ENCODE measurements around the gene RNF11.

RNF11 gene

GRCh38 chr1:51266791-51267190, 30.7 kb downstream of the RNF11 start:
- FAIRE-seq: no peak

DNA sequence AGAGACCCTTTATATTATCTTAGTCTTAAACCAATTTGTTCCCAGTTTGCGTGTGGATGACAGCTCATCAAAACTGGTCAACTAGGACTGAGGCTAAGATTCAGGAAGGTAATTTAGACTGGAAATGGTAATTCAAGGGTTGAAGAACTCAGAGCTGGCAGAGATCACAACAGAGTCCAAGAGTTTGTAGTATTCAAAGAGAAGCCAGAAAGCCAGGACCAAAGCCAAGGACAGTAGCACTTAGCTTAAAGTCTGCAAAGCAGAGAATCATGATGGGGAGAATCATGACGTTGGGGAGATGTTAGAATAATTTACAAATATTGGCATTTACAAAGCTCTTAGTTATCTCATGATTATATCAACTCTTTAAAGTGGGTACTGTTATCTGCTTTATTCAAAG, 32.6 kb downstream of the RNF11 start:
- no peak for FAIRE-seq

DNA sequence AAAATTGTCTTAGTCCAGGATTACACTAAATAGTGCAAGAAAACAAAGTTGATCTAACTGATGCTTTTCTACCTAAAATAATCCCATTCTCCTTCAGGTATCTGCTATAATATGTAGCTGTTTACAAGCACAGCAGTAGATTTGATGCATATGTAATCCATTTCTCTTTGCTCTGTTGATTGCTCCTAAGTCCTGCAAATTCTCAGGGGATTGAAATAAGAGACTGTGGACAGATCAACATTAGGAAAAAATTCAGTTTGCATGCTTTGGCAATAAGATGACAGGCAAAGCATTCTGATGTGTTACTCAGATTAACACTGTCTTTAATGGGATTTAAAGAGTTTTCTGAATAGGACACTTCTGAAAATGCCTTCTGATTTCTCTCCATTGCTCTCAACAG, 34.7 kb downstream of the RNF11 start:
- FAIRE-seq: no peak

- FAIRE-seq: no peak
These were observed 36.8 kb downstream of the RNF11 start for GRCh38 chr1:51272916-51273315.

- no peak for FAIRE-seq
These were observed 38.6 kb downstream of the RNF11 start for GRCh38 chr1:51274676-51275075.

- no peak for FAIRE-seq
These were observed 40.2 kb downstream of the RNF11 start for GRCh38 chr1:51276286-51276685.

GRCh38 chr1:51280321-51280978, 44.4 kb downstream of the RNF11 start:
- no peak for FAIRE-seq

DNA sequence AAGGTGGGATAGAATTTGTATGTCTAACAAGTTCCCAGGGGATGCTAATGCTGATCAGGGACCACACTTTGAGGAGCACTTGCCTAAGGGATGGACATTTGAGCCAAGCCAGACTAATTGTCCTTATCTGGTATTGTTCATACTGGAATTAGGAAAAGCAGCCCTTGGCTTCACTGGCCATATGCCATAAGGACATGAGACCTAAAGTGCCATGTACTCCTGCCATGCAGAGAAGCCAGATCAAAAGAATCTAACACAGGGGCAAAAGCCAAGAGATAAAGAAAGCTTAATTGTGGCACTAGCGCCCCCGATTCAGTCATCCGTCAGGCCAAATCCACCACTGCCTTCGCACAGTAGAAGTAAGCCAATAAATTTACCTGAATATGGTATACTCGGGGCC, 45.7 kb downstream of the RNF11 start:
- FAIRE-seq: no peak

- FAIRE-seq: no peak
These were observed 46.5 kb downstream of the RNF11 start for GRCh38 chr1:51282605-51283004.

GRCh38 chr1:51283979-51284378, 47.9 kb downstream of the RNF11 start:
- no peak for FAIRE-seq

DNA sequence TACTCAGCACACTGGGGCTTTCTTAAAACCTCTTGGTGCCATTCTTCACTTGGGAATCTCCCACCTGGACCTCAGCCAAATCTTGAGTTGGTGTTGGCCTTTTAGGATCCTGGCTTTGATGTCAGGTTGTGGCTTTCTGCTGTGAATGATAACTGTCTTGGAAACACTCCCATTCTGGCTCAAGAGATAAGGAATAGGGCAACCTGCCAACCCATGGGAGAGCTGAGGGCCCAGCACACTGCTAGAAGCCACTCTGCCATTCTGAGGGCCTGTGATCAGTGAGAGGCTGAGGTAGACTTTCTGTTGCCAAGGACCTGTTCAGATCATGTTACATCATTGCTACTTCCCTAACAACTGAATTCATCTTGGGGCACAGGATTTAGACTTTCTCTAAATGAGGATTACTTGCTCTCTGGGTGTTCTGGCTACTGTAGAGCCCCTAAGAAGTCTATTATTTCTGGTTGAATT, 48.4 kb downstream of the RNF11 start:
- FAIRE-seq: no peak

DNA sequence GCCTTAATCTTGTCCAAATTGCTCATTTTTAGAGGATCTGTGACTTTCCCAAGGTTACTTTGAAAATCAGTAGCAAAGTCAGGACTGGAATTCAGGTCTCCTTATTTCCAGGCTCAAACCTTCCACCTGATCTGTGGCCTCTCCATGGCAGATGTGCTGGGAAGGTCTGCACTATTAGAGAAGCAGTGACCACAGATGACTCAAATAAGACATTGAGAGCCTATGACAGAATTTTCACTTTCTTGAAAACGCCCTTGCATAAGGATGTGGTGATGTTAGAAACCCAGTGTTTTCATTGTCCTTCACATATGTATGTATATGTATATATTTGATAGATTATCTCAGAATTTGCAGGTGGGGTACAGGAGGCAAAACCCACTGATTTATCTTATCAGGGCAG, 49.0 kb downstream of the RNF11 start:
- FAIRE-seq: no peak

- no peak for FAIRE-seq
These were observed 51.9 kb downstream of the RNF11 start for GRCh38 chr1:51287966-51288365.

DNA sequence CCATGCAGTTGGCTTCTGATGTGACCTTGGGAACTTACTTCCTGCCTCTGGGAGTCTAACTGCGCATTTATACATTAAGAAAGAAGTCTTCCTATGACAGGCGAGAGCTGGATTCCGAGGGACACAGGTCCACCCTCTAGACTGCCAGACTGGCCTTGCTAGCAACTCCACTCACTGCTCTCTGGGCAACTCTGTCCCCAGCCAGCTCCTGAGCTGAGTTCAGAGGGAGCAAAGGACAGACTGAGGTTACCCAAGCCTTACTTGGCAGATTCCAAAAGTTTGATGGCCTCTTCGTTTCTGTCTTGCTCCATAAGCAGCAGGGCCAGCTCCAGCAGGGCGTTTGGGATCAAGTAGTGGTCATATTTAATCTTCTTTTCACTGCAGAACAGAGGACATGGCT, 52.5 kb downstream of the RNF11 start:
- FAIRE-seq: no peak

DNA sequence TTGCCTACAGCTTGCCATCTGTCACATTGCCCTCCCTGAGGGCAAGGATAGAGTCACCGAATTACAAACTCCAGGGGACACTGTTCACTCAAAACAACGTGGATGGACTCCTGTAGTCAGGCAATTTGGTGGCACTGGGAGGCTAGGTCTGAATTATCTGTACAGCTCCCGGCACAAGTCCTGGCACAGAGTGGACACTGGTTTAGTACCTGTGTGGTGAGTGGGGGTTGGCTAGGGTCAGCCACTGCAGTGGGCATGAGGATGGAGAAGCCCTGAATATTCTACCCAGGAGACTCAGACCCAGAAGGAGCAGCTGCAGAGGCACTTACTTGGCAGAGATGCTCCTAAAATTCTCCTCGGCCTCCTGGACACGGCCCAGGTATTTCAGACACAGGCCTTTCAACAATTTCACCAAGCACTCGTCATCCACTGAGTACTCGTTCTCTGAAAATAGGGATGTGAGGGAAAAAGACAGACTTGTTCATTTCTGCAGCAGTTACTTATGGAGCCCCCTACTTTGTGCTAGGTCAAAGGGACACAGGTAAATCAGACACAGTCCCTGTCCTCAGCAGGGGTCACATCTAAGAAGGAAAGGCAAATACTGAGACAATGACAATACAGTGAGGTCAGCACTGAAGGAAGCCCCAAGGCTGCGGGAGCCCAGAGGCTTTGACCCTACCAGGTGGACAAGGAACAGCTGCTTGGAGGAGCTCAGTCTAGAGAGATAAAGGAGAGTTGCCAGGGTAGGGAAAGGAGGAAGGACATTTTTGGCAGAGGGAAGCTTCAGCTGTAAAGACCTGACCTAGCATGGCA, 53.8 kb downstream of the RNF11 start:
- FAIRE-seq: no peak

- FAIRE-seq: no peak
These were observed 54.4 kb downstream of the RNF11 start for GRCh38 chr1:51290489-51290847.

- FAIRE-seq: no peak
These were observed 57.9 kb downstream of the RNF11 start for GRCh38 chr1:51293898-51294515.

DNA sequence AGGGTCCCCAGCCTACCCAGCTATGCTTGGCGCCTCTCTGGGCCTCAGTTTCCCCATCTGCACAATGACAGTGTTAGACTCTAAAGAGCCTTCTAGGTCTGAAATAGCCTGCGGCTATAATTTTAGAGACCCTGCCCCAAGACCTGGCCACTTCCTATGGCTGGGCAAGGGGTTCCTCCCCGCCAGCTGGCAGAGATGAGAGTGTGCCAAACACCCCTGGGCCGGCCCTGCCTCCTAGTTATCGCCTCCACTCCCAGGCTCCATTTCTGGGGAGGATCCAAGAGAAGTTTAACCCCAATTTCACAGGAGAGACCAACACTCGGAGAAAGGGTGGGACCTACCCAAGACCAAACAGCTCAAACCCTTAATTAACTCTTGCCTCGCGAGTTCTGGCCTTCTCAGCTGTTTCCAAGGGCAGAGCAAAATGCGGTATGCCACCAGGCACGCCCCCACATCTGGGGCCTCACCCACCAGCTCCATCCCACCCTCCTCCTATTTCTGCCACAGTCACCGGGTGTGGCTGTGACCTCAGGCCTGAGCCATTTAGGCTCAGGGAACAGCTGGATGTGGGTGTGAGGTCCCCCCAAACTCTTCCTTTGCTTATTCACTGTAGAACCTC, 58.6 kb downstream of the RNF11 start:
- FAIRE-seq: no peak

GRCh38 chr1:51295926-51296325, 59.9 kb downstream of the RNF11 start:
- FAIRE-seq: no peak

- no peak for FAIRE-seq
These were observed 60.6 kb downstream of the RNF11 start for GRCh38 chr1:51296383-51297357.

- FAIRE-seq: no peak
These were observed 61.6 kb downstream of the RNF11 start for GRCh38 chr1:51297401-51298321.

Data from TTC549 (cell line).